Spleen (tissue), 7 donors: ENCODE results near the gene MPC2.

Source experiments
- POLR2A ChIP-seq, 3 donors: fragments of 450-650 bp; IDR thresholded peaks; one replicate each; pipeline ENCODE4 v1.5.1; 2017; ENCODE audit warnings: antibody characterized with exemption in 3 of 3, mild to moderate bottlenecking in 1 of 3
- POLR2AphosphoS5 ChIP-seq, 3 donors: sonication (generic); formaldehyde crosslinking; IDR thresholded peaks; one replicate each; pipeline ENCODE4 v1.5.1; 2017; ENCODE audit warnings: antibody characterized with exemption in 3 of 3
- TF ChIP-seq, protein P1 (sequence below), 11 experiments: fragments of 200-600 bp in 7 of 11; fragments of 450-650 bp in 4 of 11; sonication (generic) in 4 of 11; IDR thresholded peaks in 8 of 11; conservative IDR thresholded peaks in 3 of 11; 1 replicate in 7 of 11; 2 replicates in 4 of 11; pipeline versions ENCODE4 v1.4.0 to v1.8.0; 2016 to 2021; ENCODE audit warnings: antibody characterized with exemption in 11 of 11, inconsistent platforms in 4 of 11, mild to moderate bottlenecking in 1 of 11
- donor health status: DM: no; HTN: no; CAD: no; lungs with moderate emphysema.
- donor health status: DM: no; HTN: no; CAD: no.
- donor health status: DM: no; HTN: no; CAD: no.

DNA sequence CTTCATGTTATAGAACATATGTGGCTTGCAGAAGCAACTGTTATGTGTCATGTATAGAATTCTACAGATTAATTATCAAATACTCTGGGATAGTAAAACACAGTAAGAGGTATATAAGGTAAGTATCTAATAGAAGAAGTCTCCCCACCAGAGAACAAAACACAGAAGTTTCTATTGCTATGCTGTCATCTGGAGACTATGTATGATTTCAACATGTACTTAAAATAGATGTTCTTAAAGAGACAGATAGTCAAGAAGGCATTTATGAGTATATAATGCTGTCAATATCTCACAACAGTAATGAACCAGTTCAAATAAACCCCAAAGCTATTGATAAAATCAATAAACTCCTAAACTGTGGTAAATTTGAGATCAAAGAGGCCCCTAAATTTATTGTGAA is 14.8 kb downstream of the MPC2 start:
- TF ChIP-seq, protein P1, sequence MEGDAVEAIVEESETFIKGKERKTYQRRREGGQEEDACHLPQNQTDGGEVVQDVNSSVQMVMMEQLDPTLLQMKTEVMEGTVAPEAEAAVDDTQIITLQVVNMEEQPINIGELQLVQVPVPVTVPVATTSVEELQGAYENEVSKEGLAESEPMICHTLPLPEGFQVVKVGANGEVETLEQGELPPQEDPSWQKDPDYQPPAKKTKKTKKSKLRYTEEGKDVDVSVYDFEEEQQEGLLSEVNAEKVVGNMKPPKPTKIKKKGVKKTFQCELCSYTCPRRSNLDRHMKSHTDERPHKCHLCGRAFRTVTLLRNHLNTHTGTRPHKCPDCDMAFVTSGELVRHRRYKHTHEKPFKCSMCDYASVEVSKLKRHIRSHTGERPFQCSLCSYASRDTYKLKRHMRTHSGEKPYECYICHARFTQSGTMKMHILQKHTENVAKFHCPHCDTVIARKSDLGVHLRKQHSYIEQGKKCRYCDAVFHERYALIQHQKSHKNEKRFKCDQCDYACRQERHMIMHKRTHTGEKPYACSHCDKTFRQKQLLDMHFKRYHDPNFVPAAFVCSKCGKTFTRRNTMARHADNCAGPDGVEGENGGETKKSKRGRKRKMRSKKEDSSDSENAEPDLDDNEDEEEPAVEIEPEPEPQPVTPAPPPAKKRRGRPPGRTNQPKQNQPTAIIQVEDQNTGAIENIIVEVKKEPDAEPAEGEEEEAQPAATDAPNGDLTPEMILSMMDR (IDR thresholded peaks at IDR 0.05 in 8 of 11, conservative IDR thresholded peaks at IDR 0.05 in 3 of 11) = no peak
- no peak for TF ChIP-seq POLR2A (IDR thresholded peaks at IDR 0.05)
- TF ChIP-seq POLR2AphosphoS5 (IDR thresholded peaks at IDR 0.05) = no peak
